T-helper 1 cell treated with Interleukin-12 subunit alpha and Interleukin-12 subunit beta and Interleukin-4 antibody, amounts not matched to agents 30 ng/mL and 1 ng/mL, for 36 hours (primary cell): ENCODE results near the gene PPM1N. TPM values are rescaled to one million over a fixed set of nuclear protein-coding genes. Genes with fewer than 3 reads are reported as not detected.

Experiments
- intact Hi-C: fragments of 100-400 bp; cut with micrococcal nuclease; formaldehyde crosslinking; loops from one replicate; pipeline ENCODE4 v1.15.1; 2024
- total RNA-seq: library from RNA; stranded (reverse); gene quantifications from 2 replicates; pipeline ENCODE4 v1.2.3, GENCODE V29; 2022

PPM1N gene
- total RNA-seq, 1 donor from 2014 or later = 1.4 TPM

DNA sequence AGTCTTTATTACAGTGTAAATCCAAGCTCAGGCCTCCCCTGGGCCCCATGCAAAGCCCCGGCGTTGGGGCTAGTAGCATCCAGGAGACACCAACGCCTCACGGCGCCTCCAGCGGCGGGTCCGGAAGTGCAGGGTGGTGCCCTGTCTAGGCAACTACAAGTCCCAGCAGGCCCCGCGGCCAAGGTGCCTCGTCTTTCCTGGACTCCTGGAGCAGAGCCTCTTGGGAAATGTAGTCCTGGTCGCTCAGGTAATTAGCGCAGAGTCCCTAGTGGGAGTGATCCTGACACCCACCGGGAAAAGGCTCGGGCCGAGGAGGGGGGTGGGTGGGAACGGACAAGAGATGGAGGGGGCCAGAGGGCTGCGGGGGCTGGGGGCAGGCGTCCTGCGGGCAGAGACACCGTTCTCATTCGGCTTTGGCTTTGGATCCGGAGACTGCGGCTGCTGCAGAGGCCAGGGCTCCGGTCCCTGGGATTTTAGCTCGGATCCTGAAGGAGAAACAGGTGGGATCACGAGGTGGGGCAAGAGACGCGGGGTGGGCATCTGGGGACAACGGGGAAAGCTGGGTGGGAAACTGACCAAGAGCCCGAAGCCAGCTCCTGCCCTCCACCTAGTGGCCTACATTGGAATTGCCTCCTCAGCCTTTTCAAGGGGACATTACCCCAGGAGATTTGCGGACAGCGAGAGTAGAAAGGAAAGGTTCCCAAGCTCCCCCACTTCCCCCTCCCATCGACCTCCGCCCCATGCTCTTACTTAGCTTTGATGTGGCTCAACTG lies 12.8 kb upstream of the PPM1N start:
- intact Hi-C loops = loop anchor here (1.0 to 5.0 kb wide), 10 partner anchors 8 to 393 kb away; partner anchors contain the start of genes OPA3, PPP1R13L, PPP1R37 and RTN2

DNA sequence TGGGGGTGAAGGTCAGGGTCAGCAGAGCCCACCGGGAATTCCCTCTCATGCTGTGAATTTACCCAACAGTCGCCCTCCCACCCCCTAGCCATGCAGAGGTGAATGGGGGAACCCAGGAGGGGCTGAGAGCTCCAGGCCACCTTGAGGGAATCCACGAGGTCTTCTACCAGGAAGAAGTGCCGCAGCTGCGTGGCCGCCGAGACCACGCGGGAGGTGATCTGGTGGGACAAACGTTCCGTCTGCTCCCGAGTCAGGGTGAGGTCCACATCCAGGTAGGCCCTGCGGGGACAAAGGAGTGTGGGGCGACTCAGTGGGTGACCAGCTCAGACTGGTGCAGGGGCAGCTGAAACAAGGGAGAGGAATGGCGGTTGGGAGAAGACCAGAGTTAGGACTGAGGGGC lies 9.5 kb upstream of the PPM1N start:
- intact Hi-C loops = loop anchor here (5.0 kb wide), 1 partner anchor 396 kb away; the partner anchor contains the start of gene PPP1R37

DNA sequence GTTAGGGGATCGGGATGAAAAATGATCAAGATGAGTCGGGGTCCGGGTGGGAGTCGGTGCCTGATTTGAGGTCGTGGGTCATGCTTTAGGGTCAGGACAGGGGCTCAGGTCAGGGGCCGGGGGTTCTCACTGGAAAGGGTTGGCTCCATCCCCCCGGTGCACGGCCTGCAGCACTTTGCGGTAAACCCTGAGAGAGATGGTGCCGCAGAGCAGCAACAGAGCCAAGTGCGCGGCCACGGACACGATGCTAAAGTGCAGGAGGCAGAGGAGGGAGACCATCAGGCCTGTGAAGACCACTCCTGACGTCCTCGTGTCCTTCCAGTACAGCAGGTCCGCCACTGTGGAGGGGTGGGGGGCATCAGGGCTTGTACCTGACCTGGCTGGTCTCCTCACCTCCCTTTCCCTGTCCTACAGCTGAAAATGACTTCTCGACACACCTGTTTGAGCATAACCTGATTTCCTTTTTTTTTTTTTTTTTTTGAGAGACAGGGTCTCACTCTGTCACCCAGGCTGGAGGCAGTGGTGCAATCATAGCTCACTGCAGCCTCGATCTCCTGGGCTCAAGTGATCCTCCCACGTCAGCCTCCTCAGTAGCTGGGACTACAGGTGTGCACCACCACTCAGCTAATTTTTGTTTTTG lies 8.9 kb upstream of the PPM1N start:
- intact Hi-C loops = loop anchor here (5.0 kb wide), 1 partner anchor 397 kb away; the partner anchor contains the start of gene PPP1R37

DNA sequence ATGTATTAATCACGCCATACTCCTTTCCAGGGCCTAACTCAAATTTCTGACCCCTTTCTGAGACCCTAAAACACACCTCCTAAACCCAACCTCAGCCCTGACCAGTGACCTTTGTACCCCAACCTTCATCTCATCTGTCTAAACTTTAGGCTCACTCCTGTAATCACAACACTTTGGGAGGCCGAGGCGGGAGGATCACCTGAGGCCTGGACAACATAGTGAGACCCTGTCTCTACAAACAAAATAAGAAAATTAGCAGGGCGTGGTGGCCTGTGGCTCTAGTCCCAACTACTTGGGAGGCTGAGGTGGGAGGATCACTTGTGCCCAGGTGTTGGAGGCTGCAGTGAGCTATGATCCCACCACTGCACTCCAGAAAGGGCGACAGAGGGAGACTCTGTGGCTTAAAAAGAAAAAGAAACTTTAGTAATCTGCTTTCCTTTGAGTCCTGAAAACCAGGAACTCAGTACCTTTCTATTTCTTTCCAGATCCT lies 6.1 kb upstream of the PPM1N start:
- intact Hi-C loops = loop anchor here (2.0 kb wide), 1 partner anchor 15 kb away; the partner anchor contains the start of gene VASP

DNA sequence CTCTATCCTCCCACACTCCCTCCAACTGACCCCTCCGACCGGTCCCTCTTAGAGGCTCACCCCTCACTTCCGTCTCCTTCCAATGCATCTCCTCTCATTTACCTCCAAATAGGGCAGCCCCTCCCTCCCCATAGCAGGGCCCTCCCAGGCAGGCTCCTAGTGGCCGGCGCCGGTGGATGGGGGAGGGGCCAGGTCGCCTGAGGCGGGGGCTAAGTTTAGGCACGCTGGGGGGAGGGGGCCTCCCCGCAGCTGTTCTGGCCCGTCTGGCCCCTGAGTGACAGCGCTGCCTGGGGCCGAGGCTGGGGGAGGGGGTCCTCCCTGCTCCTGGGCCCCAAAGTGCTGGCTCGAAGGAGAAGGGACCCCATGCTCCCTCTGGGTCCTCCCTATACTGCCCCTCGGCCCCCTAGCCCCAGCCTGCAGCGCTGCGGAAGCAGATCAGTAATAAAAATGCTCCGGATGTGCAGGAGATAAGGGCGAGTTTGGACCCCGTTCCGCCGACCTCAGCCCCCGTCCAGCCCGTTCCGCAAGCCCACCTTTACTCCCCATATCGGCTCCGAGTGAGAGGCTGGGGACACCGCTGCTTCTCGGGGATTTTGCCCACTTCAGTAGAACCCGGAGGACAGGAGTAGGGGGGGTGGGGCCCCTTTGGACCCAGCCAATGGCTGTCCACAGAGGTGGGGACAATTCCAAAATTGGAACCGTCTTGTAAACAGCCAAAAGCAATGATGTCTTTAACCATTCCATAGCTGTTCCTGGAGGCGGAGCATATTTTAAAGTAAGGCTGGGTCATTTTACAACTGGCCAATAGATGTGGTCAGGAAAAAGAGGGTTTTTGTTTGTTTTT lies 5.4 kb upstream of the PPM1N start:
- intact Hi-C loops = loop anchor here (1.0 to 2.0 kb wide), 3 partner anchors 8 to 65 kb away; partner anchors contain the start of gene VASP

DNA sequence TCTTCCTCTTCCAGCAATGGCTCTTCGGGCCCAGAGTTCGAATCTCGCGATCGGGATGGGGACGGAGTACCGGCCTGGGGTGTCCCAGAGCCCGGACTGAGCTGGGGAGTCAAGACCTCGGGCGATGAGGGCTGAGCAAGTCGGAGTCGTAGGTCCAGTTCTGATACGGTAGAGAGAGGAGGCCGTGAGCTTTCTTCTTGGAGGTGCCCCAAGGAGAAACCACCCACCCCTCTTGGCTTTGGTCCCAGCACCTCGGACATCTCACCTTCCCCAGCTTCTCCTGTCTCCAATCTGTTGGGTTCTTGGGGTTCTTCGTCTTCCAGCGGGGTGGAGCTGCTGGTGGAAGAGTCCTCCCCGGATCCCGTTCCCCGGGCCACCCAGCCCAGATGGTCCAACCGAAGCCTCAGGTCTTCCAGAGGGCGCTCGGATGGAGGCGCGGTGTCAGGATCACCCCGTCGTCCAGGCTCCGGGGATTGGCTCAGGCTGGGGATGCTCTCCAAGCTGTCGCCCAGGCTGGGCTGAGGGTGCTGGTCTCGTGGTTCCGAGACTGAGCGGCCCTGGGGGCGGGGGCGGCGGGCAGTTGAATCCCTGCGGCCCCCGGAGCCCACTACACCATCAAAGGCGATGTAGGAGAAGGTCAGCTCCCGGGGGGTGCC lies 3.9 kb upstream of the PPM1N start:
- intact Hi-C loops = no loop called here

DNA sequence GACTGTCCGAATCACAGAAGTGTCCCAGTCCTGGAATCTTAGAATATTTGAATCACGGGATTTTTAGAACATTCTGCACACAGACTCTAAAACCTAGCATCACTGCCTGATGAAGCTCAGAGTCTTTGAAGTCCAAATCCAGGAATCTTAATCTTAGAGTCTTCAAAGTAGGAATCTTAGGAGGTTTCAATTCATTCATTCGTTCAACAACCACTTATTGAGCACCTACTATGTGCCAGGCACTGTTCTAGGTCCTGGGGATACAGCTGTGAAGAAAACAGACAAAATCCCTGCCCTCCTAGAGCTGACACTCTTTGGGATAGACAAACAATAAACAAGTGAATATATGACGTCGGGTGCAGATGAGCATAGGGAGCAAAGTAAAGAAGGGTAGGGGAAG lies 3.1 kb upstream of the PPM1N start:
- intact Hi-C loops = loop anchor here (5.0 kb wide), 2 partner anchors 502 to 1777 kb away; partner anchors contain the start of genes CCDC61 and INAFM1

DNA sequence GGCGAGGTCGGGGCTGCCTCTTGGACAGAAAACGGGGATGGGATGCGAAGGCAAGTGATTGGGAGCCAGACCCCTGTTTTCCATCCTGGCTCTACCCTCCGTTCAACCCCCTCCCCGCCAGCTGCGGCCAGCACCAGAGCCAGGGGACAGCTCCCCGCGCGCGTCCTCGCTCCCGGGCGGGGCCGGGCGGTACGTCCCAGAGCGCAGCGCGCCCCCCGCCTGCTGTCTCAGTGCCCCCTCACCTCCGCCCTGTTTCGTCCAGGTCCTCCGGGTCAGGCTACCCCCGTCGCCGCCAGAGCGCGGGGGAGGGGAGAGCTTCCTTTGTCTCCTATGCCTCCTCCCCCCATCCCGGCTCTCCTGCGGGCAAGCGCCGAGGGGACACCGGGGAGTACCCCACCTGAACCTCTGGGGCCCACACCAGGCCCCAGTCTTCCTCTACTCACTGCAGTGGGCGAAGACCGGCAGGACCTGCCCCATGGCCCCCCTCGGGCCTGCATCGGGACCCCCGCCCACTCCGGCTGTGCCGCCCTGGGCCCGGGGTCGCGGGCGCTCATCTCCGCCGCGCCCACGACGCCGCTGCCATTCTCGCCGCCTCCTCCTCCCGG lies 1.8 kb upstream of the PPM1N start:
- intact Hi-C loops = loop anchor here (5.0 kb wide), 2 partner anchors 501 to 1776 kb away; partner anchors contain the start of genes CCDC61 and INAFM1

DNA sequence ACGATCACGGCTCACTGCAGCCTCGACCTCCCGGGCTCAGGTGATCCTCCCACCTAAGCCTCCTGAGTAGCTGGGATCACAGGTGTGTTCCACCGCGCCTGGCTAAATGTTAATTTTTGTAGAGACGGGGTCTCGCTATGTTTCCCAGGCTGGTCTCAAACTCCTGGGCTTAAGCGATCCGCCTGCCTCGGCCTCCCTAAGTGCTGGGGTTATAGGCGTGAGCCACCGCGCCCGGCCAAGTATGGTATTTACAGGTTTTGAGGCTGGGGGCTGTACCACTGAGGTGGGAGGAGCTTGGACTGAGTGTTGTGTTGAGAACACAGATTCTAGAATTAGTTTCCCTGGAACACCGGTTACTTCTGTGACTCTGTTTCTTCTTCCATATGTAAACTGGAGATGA lies 452 bp upstream of the PPM1N start:
- intact Hi-C loops = loop anchor here (1.0 to 5.0 kb wide), 8 partner anchors 9 to 1775 kb away; partner anchors contain the start of genes CCDC61, INAFM1 and OPA3

DNA sequence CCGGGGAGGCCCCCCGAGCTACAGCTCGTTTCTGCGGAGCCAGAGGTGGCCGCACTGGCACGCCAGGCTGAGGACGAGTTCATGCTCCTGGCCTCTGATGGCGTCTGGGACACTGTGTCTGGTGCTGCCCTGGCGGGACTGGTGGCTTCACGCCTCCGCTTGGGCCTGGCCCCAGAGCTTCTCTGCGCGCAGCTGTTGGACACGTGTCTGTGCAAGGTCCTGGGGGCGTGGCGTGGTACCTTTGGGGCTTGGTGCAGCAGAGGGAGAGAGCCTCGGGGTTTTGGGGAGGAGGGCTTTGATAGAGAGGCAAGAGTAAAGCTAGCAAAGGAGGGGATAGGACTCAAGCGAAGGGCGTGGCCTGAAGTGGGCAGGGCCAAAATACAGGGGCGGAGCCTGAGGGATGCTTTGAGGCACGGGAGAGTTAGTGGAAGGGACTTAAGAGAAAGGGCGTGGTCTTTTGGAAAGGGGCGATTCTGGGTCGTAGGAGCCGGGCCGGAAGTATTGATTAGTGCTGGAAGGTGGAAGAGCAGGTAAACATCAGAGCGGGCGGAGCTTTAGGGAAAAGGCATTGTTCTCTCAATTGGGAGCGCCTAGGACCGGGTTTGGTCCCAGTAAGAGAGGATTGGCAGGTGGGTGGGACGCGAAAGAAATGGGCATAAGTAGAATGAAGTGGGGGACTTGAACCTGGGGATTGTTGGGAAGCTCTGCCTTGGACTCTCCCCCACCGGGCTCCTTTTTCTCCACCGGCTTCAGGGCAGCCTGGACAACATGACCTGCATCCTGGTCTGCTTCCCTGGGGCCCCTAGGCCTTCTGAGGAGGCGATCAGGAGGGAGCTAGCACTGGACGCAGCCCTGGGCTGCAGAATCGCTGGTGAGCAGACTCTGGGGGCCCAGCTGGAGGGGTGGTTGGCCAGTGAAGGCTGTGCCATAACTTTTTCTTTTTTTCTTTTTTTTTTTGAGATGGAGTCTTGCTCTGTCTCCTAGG lies 1.2 kb downstream of the PPM1N start:
- intact Hi-C loops = loop anchor here (5.0 to 10.0 kb wide), 3 partner anchors 365 to 1773 kb away; partner anchors contain the start of genes CCDC61, FOXA3, INAFM1 and SYMPK

DNA sequence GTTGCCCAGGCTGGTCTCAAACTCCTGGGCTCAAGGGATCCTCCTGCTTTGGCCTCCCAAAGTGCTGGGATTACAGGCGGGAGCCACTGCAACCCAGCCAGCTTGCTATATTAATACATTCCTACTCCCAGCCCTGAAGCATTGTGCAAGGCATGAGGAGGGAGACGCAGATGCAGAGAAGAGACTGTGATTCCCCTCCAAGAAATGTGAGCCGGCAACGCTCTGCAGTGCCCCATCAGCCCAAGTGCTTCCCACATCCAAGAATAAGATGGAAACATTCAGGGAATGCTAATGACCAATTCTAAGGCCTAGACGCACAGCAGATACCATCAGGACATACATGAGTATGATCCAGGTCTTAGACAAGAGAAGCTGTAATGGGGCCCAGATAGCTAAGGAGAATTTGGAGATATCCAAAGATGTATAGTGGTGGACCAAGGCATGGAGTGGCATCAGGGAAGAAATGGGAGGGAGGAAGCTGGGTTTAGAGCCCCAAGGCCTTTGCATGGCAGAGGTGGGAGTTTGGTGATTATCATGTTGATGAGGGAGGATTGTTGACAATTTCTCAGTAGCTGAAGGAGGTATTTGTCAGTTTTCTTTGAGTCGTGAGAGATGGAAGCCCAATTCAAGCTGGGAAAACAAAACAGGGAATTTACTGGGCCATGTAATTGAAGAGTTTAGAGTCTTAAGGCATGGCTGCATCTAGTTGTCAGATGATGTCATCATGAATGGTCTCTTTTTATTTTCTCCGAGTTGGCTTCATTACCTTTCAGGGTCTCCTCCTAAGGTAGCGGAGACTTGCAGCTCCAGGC lies 2.9 kb downstream of the PPM1N start:
- intact Hi-C loops = loop anchor here (10.0 kb wide), 1 partner anchor 364 kb away; the partner anchor contains the start of genes FOXA3 and SYMPK

DNA sequence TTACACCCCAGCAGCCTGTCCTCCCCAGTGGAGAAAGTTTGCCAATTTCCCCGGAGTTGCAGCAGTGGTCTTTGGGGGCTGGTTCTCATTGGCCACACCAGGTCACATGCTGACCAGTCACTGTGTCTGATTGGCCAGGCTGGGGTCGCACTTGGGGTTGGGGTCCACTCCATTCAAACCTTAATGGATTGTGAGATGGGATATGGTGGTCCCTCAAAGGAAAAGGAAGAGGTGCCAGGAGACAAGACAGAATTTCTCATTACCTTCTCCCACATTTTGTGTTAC lies 3.4 kb downstream of the PPM1N start:
- intact Hi-C loops = loop anchor here (10.0 kb wide), 1 partner anchor 363 kb away; the partner anchor contains the start of genes FOXA3 and SYMPK

DNA sequence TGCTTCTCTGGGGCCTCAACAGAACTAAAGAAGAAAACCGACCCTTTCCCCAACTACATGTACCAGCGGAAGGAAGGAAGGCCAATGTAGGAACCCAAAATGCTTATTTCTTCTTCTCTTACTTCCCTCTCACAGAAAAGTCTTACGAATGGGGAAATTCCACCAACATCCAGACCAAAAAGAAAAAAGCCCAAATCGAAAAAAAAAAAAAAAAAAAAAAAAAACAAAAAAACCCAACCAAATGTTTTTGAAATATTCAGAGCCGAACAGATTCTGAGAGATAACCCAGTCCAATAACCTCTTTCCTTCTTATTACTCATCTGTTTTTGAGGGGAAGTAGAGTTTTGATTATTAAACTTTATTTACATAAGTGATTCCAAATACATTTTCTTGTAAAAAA lies 3.9 kb downstream of the PPM1N start:
- intact Hi-C loops = loop anchor here (10.0 kb wide), 1 partner anchor 363 kb away; the partner anchor contains the start of genes FOXA3 and SYMPK

DNA sequence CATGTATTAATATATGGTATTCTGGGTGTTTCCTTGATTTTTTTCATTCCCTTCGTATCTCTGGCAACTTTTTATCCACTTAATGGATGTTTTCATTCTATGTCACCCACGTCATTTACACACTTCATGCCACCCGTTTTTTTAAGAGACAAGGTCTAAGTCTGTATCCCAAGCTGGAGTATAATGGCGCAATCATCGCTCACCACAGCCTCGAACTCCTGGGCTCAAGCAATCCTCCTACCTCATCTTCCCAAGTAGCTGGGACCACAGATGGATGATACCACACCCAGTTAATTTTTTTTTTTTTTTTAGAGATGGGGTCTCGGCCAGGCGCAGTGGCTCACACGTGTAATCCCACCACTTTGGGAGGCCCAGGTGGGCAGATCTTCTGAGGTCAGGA lies 5.7 kb downstream of the PPM1N start:
- intact Hi-C loops = loop anchor here (10.0 kb wide), 1 partner anchor 361 kb away; the partner anchor contains the start of genes FOXA3 and SYMPK

DNA sequence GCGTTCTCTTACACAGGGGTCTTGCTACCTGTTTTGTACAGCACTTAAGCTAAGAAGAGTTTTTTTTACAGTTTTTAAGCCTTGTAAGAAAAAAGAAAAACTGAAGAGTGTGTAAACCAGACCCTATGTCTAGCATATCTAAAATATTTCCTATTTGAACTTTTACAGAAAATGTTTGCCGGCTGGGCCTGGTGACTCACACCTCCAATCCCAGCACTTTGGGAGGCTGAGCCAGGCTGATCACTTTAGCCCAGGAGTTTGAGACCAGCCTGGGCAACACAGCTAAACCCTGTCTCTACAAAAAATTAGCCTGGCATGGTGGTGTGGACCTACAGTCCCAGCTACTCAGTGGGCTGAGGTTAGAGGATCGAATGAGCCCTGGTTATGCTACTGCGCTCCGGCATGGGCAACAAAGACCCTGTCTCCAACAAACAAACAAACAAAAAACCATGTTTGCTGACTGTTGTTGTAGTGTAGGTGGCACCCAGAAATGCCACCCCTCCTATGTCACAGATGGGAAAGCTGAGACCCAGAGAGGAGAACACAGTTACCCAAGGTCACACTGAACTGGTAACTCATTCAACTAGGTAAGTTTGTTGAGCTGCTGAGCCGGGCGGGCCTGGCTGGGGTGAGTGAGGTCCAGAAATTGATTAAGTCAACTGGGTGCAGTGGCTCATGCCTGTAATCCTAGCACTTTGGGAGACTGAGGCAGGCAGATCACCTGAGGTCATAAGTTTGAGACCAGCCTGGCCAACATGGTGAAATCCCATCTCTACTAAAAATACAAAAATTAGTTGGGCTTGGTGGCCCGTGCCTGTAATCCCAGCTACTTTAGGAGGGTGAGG lies 7.1 kb downstream of the PPM1N start:
- intact Hi-C loops = loop anchor here (5.0 to 10.0 kb wide), 3 partner anchors 287 to 1978 kb away; partner anchors contain the start of genes DMWD, ETHE1, FOXA3 and SYMPK

DNA sequence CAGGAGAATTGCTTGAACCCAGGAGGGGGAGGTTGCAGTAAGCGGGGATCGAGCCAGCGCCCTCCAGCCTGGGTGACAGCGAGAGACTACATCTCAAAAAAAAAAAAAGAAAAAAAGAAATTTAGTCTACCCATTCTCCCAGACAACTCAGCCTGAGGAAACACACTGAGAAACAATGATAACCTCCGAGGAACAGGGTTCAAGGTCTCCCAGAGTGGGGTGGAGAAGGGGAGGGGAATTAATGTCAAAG lies 7.7 kb downstream of the PPM1N start:
- intact Hi-C loops = loop anchor here (1.0 to 10.0 kb wide), 12 partner anchors 9 to 1979 kb away; partner anchors contain the start of genes DMWD, ETHE1, FOXA3 and POLR1G
